Measurements from ENCODE around the gene LIPC.
A peak's percentile ranks its signal among the peaks of the same experiment; 100 is the strongest.

The LIPC gene

GRCh38 chr15:58520936-58521292, 89.1 kb downstream of the LIPC start:
- DNase-seq = no peak

- peak in 1 of 2 experiments; percentile 36 for DNase-seq
Observed at GRCh38 chr15:58521293-58521991, 89.7 kb downstream of the LIPC start.

- DNase-seq = peak in 1 of 2 experiments; percentile 82
Observed at GRCh38 chr15:58522391-58522790, 90.6 kb downstream of the LIPC start.

GRCh38 chr15:58522865-58523264, 91.1 kb downstream of the LIPC start:
- DNase-seq = peak; percentile 36 to 73

GRCh38 chr15:58523634-58524033, 91.8 kb downstream of the LIPC start:
- DNase-seq = no peak

GRCh38 chr15:58524247-58524646, 92.5 kb downstream of the LIPC start:
- DNase-seq = no peak

DNA sequence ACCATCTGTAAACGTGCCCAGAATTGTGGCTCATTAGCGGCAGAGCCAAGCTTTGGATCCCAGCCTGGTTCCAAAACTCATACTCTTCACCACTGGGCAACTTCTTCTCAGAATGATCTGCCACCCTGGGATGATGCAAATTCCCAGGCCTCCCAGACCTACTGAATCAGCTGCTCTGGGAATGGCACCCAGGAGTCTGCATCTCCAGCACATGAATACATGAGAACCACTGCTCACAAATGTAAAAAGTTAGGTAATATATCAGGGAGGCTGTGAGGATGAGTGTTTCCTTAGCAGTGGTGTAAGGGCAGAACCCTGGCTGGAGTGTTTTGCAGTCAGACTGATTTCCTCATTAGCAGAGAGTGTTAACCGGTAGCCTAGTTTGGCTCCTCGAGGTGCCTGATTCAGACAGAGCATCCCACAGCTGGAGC, 94.2 kb downstream of the LIPC start:
- DNase-seq = peak in 1 of 2 experiments; percentile 40

GRCh38 chr15:58526647-58527192, 94.9 kb downstream of the LIPC start:
- no peak for DNase-seq

GRCh38 chr15:58527573-58528187, 95.9 kb downstream of the LIPC start:
- no peak for DNase-seq

GRCh38 chr15:58528188-58528870, 96.5 kb downstream of the LIPC start:
- no peak for DNase-seq

GRCh38 chr15:58529041-58529440, 97.2 kb downstream of the LIPC start:
- peak in 1 of 2 experiments; percentile 15 for DNase-seq

GRCh38 chr15:58530056-58530590, 98.3 kb downstream of the LIPC start:
- no peak for DNase-seq

- no peak for DNase-seq
Observed at GRCh38 chr15:58532126-58532525, 100.3 kb downstream of the LIPC start.

GRCh38 chr15:58534556-58534955, 102.8 kb downstream of the LIPC start:
- DNase-seq = no peak

- DNase-seq = no peak
Observed at GRCh38 chr15:58535337-58535736, 103.5 kb downstream of the LIPC start.

DNA sequence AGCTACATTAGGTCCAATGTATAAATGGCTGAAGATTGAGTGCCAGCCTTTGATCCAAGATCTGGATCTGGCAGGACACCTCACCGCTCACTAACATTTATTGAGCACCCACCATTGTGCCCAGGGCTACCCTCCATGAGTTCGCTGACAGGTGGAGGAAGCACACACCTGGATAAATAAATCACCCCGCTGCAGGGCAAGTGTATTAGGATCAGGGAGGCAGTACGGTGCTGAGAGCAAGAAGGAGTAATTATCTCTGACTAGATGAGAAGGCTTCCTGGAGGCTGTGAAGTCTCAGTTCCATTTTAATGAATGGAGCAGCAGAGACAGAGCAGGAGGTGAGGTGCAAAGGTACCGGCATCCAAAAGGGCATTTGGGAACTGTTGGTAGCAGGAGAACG, 104.1 kb downstream of the LIPC start:
- no peak for DNase-seq

DNA sequence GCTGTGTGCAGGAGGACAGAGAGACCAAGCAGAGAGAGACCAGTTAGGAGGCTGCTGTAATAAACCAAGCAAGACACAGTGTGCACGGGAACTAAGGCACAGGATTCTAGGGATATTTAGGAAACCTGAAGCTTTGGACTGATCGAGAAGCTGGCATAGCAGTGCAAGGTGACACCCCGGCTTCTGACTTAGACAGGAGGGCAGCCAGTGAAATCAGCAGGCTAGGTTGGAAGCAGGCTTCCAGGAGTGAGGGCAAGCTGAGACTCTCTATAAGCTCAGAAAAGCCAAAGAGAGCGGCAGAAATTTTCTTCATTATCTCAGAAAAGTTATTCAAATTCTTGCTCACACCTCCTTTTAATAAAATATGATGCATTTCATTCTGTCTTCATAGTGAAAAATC, 104.6 kb downstream of the LIPC start:
- DNase-seq = no peak

GRCh38 chr15:58537033-58537432, 105.2 kb downstream of the LIPC start:
- DNase-seq = peak in 1 of 2 experiments; percentile 11

DNA sequence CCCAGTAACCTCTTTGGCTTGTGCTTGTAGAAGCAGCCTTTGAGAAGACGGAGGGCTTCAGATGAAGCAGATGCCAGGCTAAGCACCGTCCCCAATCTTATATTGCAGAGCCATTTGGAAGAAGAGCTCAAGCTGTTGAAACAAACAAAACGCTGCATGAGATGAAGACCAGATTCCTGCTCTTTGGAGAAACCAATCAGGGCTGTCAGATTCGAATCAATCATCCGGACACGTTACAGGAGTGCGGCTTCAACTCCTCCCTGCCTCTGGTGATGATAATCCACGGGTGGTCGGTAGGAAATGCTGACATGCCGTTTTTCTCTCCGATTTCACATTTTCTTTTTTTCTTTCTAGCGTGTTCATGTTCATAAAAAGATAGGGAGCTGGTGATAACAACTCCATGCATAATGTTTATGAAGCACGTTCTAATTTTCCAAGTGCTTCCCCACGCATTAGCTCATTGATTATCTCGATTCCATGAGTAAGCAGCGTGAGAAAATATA, 106.5 kb downstream of the LIPC start:
- no peak for DNase-seq

DNA sequence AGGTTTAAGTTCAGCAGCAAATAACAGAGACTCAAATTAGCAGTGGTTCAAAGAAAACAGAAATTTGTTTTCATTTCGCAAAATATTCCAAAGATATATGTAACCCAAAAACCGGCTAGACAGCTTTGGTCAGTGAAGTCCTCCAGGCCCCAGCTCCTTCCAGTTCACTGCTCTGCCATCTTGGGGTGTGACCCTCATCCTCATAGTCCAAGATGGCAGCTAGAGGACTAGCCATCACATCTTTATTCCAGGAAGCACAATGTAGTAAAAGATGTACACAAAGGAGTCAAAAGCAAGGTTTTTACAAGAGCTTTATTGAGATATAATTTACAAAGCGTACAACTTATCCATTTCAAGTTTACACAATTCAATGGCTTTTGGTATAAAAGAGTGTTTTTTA, 107.1 kb downstream of the LIPC start:
- no peak for DNase-seq

- no peak for DNase-seq
Observed at GRCh38 chr15:58539548-58539947, 107.8 kb downstream of the LIPC start.

DNA sequence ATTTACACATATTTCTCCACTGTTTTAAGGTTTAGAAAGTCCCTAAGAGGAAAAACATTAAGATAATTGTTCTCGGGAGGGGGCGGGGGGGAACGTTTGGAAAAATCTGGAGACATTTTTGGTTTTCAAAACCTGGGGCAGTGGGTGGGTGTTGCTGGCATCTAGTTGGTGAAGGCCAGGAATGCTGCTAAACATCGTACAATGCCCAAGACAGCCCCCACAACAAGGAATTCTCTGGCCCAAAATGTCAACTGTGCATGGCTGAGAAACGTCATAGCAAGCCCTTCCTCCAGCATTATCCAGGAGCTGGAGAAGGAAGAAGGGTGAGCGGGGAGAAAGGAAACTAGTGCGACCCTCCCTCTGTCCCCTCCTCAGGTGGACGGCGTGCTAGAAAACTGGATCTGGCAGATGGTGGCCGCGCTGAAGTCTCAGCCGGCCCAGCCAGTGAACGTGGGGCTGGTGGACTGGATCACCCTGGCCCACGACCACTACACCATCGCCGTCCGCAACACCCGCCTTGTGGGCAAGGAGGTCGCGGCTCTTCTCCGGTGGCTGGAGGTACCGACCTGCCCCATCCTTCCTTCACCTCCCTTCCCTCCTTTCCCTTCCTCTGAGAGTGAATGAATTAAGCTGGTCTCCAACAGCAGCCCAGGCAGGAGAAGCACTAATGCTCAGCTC, 109.8 kb downstream of the LIPC start:
- no peak for DNase-seq
